Memory B cell (primary cell): Measurements from ENCODE around the gene FCHSD2.

ENCODE experiments used
- ATAC-seq: fragments of 150-1000 bp; cut with Tn5 transposase; 2 replicates; pipeline ENCODE4 v1.10.0; 2021; ENCODE audit warnings: low read depth, mild to moderate bottlenecking, moderate library complexity
- DNase-seq, 2 donors: peaks; one replicate each; pipeline ENCODE4 v3.0.0; 2022; ENCODE audit warnings: low spot score in 2 of 2
- H3K27ac Mint-ChIP-seq: one replicate; pipeline ENCODE4 v1.8.0; 2022; ENCODE audit warnings: mild to moderate bottlenecking, moderate library complexity, mixed read lengths
- H3K27me3 Mint-ChIP-seq: one replicate; pipeline ENCODE4 v1.8.0; 2022; ENCODE audit warnings: mixed read lengths
- H3K36me3 Mint-ChIP-seq: one replicate; pipeline ENCODE4 v1.8.0; 2022; ENCODE audit warnings: mild to moderate bottlenecking, mixed read lengths
- H3K4me1 Mint-ChIP-seq: one replicate; pipeline ENCODE4 v1.8.0; 2022; ENCODE audit warnings: mixed read lengths
- H3K4me3 Mint-ChIP-seq: one replicate; pipeline ENCODE4 v1.8.0; 2022; ENCODE audit warnings: mild to moderate bottlenecking, moderate library complexity, mixed read lengths
- H3K9me3 Mint-ChIP-seq: one replicate; pipeline ENCODE4 v1.8.0; 2022; ENCODE audit warnings: mixed read lengths

FCHSD2 gene

DNA sequence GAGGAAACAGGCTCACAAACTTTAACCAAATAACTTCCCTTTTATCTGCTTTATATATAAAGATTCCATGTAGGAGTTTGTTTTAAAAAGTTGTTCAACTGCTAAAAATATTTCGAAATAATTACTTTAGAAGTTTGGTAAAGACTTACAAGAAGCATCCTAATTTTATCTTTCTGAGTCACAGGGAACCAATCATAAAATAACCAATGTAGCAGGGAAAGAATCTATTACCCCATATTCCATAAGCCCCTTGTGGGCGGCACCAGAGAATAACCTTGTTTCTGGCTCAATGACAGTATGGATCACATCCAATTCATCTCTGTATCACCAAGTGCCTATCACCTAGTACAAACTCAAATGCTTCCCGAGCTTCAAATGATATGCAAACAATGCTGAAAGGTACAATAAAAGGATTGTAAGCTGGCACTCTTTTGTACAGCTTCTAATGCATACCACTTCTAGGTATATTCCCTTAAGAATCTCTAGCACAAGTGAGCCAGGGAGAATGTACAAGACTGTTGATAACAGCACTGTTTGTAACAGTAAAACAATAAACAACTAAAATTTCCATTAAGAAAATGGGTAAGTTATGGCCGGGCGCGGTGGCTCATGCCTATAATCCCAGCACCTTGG is 169.5 kb downstream of the FCHSD2 start:
- peaks cover 42% of the 10 kb centered on the region for H3K36me3 Mint-ChIP-seq
- ATAC-seq (no peak), DNase-seq (no peak)
- no peak overlapping the region for H3K4me3 Mint-ChIP-seq
- no peaks in the 10 kb centered on the region for H3K27me3 Mint-ChIP-seq
- H3K4me1 Mint-ChIP-seq, result peaks cover 32% of the 10 kb centered on the region
- H3K27ac Mint-ChIP-seq, result peak overlapping the region; percentile 78
- no peaks in the 10 kb centered on the region for H3K9me3 Mint-ChIP-seq

GRCh38 chr11:72971192-72971967 is 170.7 kb downstream of the FCHSD2 start:
- H3K27ac Mint-ChIP-seq, result peak overlapping the region; percentile 78
- H3K4me3 Mint-ChIP-seq, result no peak overlapping the region
- H3K36me3 Mint-ChIP-seq, result peaks cover 46% of the 10 kb centered on the region
- DNase-seq, result no peak
- H3K4me1 Mint-ChIP-seq, result peaks cover 37% of the 10 kb centered on the region
- no peak for ATAC-seq
- no peaks in the 10 kb centered on the region for H3K27me3 Mint-ChIP-seq
- no peaks in the 10 kb centered on the region for H3K9me3 Mint-ChIP-seq

DNA sequence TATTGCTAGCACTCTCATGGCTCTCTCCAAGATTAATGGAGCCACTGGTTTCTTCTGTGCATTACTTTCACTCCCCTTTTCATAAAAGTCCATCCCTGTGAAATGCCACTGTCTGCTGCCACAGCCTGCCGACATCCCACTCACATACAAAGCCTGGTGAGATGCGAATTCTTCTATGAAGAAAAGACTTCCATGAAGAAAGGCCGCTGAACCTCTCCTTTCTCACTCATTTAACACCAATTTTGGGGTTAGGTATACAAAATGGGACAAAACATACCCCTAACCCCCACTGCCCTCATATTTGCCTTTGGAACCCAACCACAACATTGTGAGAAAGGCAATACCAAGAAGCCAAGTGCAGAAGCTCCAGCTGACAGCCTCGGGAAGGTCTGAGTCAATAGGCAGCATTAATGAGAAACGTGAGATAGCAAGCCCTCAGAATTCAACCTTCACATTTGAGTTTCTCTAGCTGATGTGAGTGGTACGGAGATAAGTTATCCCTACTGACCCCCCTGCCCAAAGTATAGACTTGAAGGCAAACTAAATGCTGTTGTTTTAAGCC is 171.5 kb downstream of the FCHSD2 start:
- no peak for ATAC-seq
- DNase-seq, result no peak
- Mint-ChIP-seq H3K27ac (peak overlapping the region; percentile 78), H3K36me3 (peaks cover 46% of the 10 kb centered on the region), H3K4me3 (no peak overlapping the region), H3K9me3 (no peaks in the 10 kb centered on the region), H3K27me3 (no peaks in the 10 kb centered on the region), H3K4me1 (peaks cover 37% of the 10 kb centered on the region)

- Mint-ChIP-seq H3K27me3 (no peaks in the 10 kb centered on the region), H3K36me3 (peaks cover 48% of the 10 kb centered on the region), H3K27ac (peak overlapping the region; percentile 78), H3K4me3 (no peak overlapping the region), H3K9me3 (no peaks in the 10 kb centered on the region), H3K4me1 (peaks cover 36% of the 10 kb centered on the region)
- ATAC-seq, result no peak
- DNase-seq, result no peak
These were observed 172.2 kb downstream of the FCHSD2 start for GRCh38 chr11:72969894-72970335.

DNA sequence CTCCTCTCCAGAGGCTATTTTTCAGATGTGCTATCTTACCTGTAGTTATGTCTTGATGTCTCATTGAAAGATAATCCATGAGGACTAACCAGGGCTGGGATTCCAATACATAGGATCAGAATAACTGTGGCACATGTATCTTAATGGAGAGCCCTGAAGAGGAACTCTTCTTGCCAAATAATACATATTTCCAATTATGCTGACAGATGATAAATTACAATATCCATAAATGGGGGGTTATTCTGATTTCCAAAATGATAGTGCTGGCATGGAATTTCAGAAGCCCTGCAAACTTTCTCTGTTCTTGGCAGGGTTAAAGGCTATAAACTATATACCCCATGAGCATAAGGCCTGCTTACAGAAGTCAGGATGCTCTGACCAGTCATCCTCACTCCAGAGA is 173.7 kb downstream of the FCHSD2 start:
- Mint-ChIP-seq H3K27ac (no peak overlapping the region), H3K36me3 (peaks cover 41% of the 10 kb centered on the region), H3K9me3 (no peaks in the 10 kb centered on the region), H3K27me3 (no peaks in the 10 kb centered on the region), H3K4me3 (no peak overlapping the region), H3K4me1 (peaks cover 39% of the 10 kb centered on the region)
- DNase-seq, result no peak
- ATAC-seq, result no peak

GRCh38 chr11:72965672-72966071 is 176.4 kb downstream of the FCHSD2 start:
- no peak for ATAC-seq
- Mint-ChIP-seq H3K9me3 (no peaks in the 10 kb centered on the region), H3K4me3 (no peak overlapping the region), H3K27ac (peak overlapping the region; percentile 19), H3K36me3 (peaks cover 38% of the 10 kb centered on the region), H3K4me1 (peaks cover 33% of the 10 kb centered on the region), H3K27me3 (no peaks in the 10 kb centered on the region)
- DNase-seq, result no peak

DNA sequence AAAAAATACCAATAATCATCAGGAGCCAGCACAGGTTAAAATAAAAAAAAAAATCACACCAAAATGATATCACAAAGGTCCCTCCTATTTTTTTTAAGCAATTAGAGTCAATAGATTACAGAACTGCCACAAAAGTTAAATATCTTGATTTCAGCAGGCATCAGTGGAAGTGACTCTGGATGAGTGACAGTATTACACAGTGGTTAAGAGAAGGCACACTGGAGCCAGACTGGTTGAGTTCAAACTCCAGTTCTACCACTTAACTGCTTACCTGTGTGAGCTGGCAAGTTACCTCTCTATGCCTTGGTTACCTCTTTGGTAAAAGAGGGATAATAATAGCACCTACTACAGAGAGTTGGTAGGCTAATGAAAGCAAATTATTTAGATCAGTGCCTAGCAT is 179.4 kb downstream of the FCHSD2 start:
- Mint-ChIP-seq H3K36me3 (peaks cover 44% of the 10 kb centered on the region), H3K4me3 (no peak overlapping the region), H3K4me1 (peaks cover 25% of the 10 kb centered on the region), H3K27me3 (no peaks in the 10 kb centered on the region), H3K9me3 (no peaks in the 10 kb centered on the region), H3K27ac (peak overlapping the region; percentile 31)
- DNase-seq, result no peak
- no peak for ATAC-seq

GRCh38 chr11:72962084-72962483 is 180.0 kb downstream of the FCHSD2 start:
- Mint-ChIP-seq H3K36me3 (peaks cover 46% of the 10 kb centered on the region), H3K4me3 (no peak overlapping the region), H3K4me1 (peaks cover 25% of the 10 kb centered on the region), H3K27ac (no peak overlapping the region), H3K27me3 (no peaks in the 10 kb centered on the region), H3K9me3 (peaks cover 2% of the 10 kb centered on the region)
- DNase-seq (no peak), ATAC-seq (no peak)

DNA sequence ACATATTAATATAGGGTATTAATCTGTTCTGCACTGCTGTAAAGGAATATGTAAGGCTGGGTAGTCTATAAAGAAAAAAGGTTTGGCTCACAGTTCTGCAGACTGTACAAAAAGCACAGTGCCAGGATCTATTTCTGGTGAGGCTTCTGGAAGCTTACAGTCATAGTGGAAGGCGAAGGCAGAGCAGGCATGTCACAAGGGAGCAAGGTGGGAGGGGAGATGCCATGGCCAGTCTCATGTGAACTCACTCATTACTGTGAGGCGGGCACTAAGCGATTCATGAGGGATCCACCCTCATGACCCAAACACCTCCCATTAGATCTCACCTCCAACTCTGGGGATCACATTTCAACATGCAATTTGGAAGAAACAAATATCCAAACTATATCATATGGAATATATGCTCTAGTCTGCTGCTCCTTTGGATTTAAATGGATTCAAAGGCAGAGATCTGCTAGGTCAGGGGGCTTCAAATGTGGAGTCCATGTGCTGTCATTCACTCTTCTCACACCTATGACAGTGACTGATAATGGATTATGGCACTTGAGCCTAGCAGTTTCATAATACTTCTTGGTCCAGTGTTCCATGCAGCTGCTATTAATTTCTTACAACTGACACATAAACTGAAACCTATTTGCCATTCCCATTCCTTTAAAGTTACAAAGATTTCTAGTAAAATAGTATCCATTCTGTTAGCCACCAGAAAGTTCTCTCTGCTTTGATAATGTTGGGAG is 182.0 kb downstream of the FCHSD2 start:
- peaks cover 2% of the 10 kb centered on the region for H3K9me3 Mint-ChIP-seq
- H3K27me3 Mint-ChIP-seq, result no peaks in the 10 kb centered on the region
- peaks cover 34% of the 10 kb centered on the region for H3K36me3 Mint-ChIP-seq
- DNase-seq (no peak), ATAC-seq (no peak)
- no peak overlapping the region for H3K4me3 Mint-ChIP-seq
- H3K4me1 Mint-ChIP-seq, result peaks cover 24% of the 10 kb centered on the region
- H3K27ac Mint-ChIP-seq, result peak overlapping the region; percentile 79

DNA sequence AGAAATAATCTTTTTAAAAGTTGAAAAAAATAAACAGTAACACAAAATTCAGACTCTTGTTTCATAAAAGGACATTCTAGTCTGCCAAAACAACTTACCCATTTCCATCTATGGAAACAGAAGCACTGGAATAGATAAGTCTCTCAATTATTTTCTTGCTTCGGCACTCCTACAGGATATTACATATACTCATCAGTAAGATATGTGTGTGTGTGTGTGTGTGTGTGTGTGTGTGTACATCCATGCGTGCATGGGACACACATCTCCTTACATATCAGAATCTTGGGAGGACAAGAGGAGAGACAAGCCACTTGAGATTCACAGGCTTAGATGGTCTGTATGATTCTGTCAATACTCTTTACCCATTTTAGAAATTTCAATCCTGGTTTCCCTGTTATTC is 183.3 kb downstream of the FCHSD2 start:
- peaks cover 28% of the 10 kb centered on the region for H3K4me1 Mint-ChIP-seq
- ATAC-seq (no peak), DNase-seq (no peak)
- no peak overlapping the region for H3K27ac Mint-ChIP-seq
- no peak overlapping the region for H3K4me3 Mint-ChIP-seq
- H3K27me3 Mint-ChIP-seq, result no peaks in the 10 kb centered on the region
- peaks cover 35% of the 10 kb centered on the region for H3K36me3 Mint-ChIP-seq
- H3K9me3 Mint-ChIP-seq, result peaks cover 2% of the 10 kb centered on the region

GRCh38 chr11:72955466-72955865 is 186.7 kb downstream of the FCHSD2 start:
- Mint-ChIP-seq H3K4me1 (peaks cover 48% of the 10 kb centered on the region), H3K9me3 (peaks cover 2% of the 10 kb centered on the region), H3K27ac (peak overlapping the region; percentile 84), H3K36me3 (peaks cover 38% of the 10 kb centered on the region), H3K27me3 (no peaks in the 10 kb centered on the region), H3K4me3 (no peak overlapping the region)
- ATAC-seq (no peak), DNase-seq (no peak)

DNA sequence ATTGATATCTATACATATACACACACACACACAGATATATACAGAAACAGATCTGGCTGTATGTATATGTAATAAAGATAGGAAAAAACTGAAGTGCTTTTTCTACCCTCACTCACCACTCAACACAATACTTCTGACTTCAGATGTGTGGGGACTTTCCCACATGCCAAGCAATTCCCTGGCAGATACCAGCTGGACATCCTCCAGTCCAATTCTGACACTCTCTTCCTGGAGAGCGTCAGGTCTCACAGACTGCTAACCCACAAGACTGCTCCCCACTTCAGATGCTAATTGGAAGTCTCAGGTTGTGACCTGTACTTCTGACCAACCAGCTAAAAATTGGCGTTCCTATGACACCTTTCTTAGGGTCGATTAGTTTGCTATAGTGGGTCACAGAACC is 187.3 kb downstream of the FCHSD2 start:
- no peaks in the 10 kb centered on the region for H3K27me3 Mint-ChIP-seq
- H3K27ac Mint-ChIP-seq, result peak overlapping the region; percentile 84
- H3K36me3 Mint-ChIP-seq, result peaks cover 38% of the 10 kb centered on the region
- DNase-seq (no peak), ATAC-seq (no peak)
- H3K9me3 Mint-ChIP-seq, result peaks cover 2% of the 10 kb centered on the region
- no peak overlapping the region for H3K4me3 Mint-ChIP-seq
- peaks cover 46% of the 10 kb centered on the region for H3K4me1 Mint-ChIP-seq

DNA sequence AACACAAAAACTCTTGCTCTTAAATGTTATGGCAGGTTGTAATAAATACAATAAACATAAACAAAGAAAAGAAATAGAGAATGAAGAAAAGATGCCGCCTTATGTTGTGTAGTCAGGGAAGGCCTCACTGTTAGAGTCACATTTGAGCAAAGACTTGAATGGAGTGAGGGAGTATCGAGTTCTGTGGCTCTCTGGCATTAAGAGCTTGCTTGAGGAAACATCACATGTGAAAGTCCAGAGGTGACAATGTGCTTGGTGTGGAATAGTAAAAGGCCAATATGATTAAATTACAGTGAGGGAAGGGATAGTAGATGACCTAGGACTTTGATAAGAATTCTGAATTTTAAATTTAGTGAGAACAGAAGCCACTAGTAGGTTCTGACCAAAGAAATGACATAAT is 188.5 kb downstream of the FCHSD2 start:
- peaks cover 42% of the 10 kb centered on the region for H3K36me3 Mint-ChIP-seq
- ATAC-seq, result no peak
- peaks cover 44% of the 10 kb centered on the region for H3K4me1 Mint-ChIP-seq
- H3K9me3 Mint-ChIP-seq, result peaks cover 3% of the 10 kb centered on the region
- no peak for DNase-seq
- H3K27ac Mint-ChIP-seq, result peak overlapping the region; percentile 84
- no peak overlapping the region for H3K4me3 Mint-ChIP-seq
- H3K27me3 Mint-ChIP-seq, result no peaks in the 10 kb centered on the region

- ATAC-seq, result peak; percentile 96
- no peaks in the 10 kb centered on the region for H3K27me3 Mint-ChIP-seq
- peak in 1 of 2 donors; percentile 10 for DNase-seq
- H3K9me3 Mint-ChIP-seq, result peaks cover 1% of the 10 kb centered on the region
- peaks cover 35% of the 10 kb centered on the region for H3K36me3 Mint-ChIP-seq
- peak overlapping the region; percentile 87 for H3K27ac Mint-ChIP-seq
- peaks cover 41% of the 10 kb centered on the region for H3K4me1 Mint-ChIP-seq
- peak overlapping the region; percentile 50 for H3K4me3 Mint-ChIP-seq
These were observed 190.2 kb downstream of the FCHSD2 start for GRCh38 chr11:72951888-72952287.
